ENCODE measurements around the gene TEX22.

TEX22 gene

DNA sequence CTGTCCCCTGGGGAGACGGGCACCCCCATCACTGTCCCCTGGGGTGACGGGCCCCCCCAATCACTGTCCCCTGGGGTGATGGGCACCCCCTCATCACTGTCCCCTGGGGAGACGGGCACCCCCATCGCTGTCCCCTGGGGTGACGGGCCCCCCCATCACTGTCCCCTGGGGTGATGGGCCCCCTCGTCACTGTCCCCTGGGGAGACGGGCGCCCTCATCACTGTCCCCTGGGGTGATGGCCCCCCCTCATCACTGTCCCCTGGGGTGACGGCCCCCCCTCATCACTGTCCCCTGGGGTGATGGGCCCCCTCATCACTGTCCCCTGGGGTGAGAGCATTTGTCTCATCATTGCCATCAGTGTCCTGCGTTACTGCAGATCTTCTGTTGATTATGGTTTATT, 45.2 kb upstream of the TEX22 start:
- TF ChIP-seq, protein P1, sequence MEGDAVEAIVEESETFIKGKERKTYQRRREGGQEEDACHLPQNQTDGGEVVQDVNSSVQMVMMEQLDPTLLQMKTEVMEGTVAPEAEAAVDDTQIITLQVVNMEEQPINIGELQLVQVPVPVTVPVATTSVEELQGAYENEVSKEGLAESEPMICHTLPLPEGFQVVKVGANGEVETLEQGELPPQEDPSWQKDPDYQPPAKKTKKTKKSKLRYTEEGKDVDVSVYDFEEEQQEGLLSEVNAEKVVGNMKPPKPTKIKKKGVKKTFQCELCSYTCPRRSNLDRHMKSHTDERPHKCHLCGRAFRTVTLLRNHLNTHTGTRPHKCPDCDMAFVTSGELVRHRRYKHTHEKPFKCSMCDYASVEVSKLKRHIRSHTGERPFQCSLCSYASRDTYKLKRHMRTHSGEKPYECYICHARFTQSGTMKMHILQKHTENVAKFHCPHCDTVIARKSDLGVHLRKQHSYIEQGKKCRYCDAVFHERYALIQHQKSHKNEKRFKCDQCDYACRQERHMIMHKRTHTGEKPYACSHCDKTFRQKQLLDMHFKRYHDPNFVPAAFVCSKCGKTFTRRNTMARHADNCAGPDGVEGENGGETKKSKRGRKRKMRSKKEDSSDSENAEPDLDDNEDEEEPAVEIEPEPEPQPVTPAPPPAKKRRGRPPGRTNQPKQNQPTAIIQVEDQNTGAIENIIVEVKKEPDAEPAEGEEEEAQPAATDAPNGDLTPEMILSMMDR (IDR thresholded peaks at IDR 0.05) = no peak

DNA sequence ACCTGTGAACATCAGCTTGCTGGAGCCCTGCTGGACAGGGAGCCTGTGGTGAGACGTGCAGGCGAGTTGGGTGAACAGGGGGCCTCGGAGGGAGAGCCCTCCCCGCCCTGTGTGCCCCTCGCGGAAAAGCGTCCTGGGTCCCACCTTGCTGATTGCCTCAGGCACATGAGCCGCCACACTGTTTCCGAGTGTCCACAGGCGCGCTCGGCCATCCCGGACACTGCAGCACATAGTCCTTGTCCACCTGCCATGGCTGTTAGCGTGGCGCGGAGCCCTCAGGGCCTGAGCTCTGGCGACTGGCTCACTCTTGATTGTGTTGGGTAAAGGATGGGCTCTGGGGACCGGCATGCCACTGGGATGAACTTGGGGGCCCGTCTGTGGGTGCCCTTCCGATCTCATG, 43.8 kb upstream of the TEX22 start:
- TF ChIP-seq, protein P1 (IDR thresholded peaks at IDR 0.05) = no peak

DNA sequence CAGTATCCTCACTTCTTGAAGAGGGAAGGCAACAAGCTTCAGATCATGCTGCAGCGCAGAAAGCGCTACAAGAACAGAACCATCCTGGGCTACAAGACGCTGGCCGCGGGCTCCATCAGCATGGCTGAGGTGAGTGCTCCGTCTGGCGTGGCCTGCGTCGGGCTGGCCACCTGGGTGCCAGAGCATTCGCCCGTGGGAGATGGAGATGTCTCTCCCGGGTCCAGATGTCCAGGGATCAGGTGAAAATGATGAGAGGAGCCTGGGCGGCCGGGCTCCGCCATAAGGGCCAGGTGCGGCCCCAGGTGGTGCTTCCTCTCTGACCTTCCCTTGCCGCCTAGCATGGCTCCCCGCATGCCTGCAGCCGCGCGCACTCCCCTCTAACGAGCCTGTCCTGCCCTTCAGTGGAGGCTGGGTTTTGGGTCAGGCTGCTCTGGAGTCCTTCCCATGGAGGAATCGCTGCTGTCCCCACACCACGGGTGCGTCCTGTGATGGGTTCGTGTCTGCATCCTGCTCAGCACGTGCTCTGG, 43.2 kb upstream of the TEX22 start:
- TF ChIP-seq, protein P1 (IDR thresholded peaks at IDR 0.05) = no peak

DNA sequence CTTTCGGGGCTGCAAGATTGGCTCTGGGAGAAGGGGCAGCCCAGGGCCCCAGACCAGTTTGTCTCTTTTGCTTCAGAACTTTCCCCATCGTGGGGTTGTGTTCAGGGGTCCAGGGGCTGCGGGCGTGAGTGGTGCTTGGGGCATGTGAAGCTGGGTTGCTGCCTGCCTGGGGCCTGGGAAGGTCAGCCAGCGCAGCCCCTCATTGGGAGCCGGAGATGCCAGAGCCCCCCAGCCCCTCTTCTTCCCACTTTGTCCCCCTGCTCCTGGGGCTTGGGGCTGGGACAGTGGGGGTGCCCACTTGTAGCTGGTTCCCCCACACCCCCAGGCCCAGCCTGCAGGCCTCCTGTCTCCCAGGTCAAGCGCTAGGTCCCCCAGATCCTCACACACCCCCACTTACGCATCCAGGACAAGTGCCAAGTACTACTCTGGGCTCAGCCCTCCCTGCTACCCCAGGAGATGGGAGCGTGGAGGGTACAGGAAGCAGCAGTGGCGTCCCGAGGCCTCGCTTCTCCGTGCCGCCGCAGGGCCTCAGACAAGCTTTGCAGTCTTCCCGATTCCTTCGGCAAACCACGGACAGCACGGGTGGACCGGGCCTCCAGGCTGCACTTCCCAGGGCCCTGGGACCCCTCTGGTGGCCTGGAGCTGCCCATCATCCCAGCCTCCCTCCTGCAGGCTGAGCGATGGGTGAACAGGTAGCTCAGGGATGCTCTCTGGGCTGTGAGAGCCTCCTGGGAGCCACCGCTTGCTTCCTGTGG, 42.3 kb upstream of the TEX22 start:
- TF ChIP-seq, protein P1 (IDR thresholded peaks at IDR 0.05) = no peak

GRCh38 chr14:105356927-105357326, 41.4 kb upstream of the TEX22 start:
- TF ChIP-seq, protein P1 (IDR thresholded peaks at IDR 0.05) = no peak

DNA sequence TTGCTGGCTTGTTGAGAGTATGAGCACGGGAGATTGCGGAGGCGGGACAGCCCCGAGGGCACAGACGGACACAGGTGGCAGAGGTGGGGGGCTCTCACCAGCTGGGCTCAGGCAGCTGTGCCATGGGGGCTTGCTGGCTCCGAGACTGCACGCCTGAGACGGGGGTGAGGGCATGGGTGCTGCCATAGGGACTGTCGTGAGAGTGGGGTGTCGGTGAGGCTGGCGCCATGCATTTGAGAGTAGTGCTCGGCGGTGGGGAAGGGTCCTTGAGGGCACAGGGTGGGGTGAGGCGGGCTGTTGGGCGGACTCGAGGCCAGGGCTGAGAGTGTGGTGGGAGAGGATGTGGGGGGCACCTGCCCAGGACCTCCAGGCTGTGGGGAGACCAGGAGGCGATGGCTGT, 40.7 kb upstream of the TEX22 start:
- TF ChIP-seq, protein P1 (IDR thresholded peaks at IDR 0.05) = no peak

- TF ChIP-seq, protein P1 (IDR thresholded peaks at IDR 0.05) = no peak
These were observed 40.0 kb upstream of the TEX22 start for GRCh38 chr14:105358140-105358846.
